Naive thymus-derived CD4-positive, alpha-beta T cell (primary cell): ENCODE results near the gene GRPEL1. TPM values are rescaled to one million over a fixed set of nuclear protein-coding genes. Genes with fewer than 3 reads are reported as not detected.

Experiments
- ATAC-seq: fragments of 150-1000 bp; cut with Tn5 transposase; 2 replicates; pipeline ENCODE4 v1.10.0; 2021; ENCODE audit warnings: mild to moderate bottlenecking, moderate library complexity
- CTCF ChIA-PET: fragments of 350-600 bp; sonication (Branson Sonifier 250); formaldehyde crosslinking; loops from one replicate; lab custom pipeline; 2021; ENCODE audit warnings: antibody characterized with exemption; lab: Charles Lee
- POLR2A ChIA-PET: fragments of 350-600 bp; sonication (Branson Sonifier 250); formaldehyde crosslinking; loops from one replicate; lab custom pipeline; 2021; ENCODE audit warnings: antibody characterized with exemption, inconsistent platforms; lab: Charles Lee
- DNase-seq, 9 donors: peaks; one replicate each; pipeline versions ENCODE4 v3.0.0 to v3.0.0-alpha.2; 2020 to 2022; ENCODE audit warnings: mixed read lengths in 1 of 9
- H3K27ac ChIP-seq: one replicate; pipeline ENCODE4 v1.7.0; 2013; ENCODE audit warnings: mild to moderate bottlenecking, low read depth, low read length, moderate library complexity
- H3K27me3 ChIP-seq, 2 donors: one replicate each; pipeline ENCODE4 v1.7.0; 2013; ENCODE audit warnings: low read length in 2 of 2, mild to moderate bottlenecking in 2 of 2, moderate library complexity in 2 of 2; ENCODE audit not compliant: control insufficient read depth in 2 of 2, insufficient read depth in 2 of 2
- H3K36me3 ChIP-seq, 3 experiments: 1 replicate in 2 of 3; 2 replicates in 1 of 3; pipeline ENCODE4 v1.7.0; 2013; ENCODE audit warnings: low read length in 3 of 3, mild to moderate bottlenecking in 3 of 3, moderate library complexity in 1 of 3; ENCODE audit not compliant: insufficient read depth in 3 of 3, control insufficient read depth in 2 of 3
- H3K4me1 ChIP-seq, 2 donors: one replicate each; pipeline ENCODE4 v1.7.0; 2013; ENCODE audit warnings: low read length in 2 of 2, mild to moderate bottlenecking in 2 of 2, moderate library complexity in 1 of 2; ENCODE audit not compliant: control insufficient read depth in 2 of 2, insufficient read depth in 2 of 2
- H3K4me3 ChIP-seq: 2 replicates; pipeline ENCODE4 v1.7.0; 2013; ENCODE audit warnings: mild to moderate bottlenecking, low read length
- H3K9me3 ChIP-seq, 3 experiments: 1 replicate in 2 of 3; 2 replicates in 1 of 3; pipeline ENCODE4 v1.7.0; 2013; ENCODE audit warnings: low read length in 3 of 3; ENCODE audit not compliant: control insufficient read depth in 2 of 3
- H3K27ac Mint-ChIP-seq, 9 donors: one replicate each; pipeline ENCODE4 v1.8.0; 2020 to 2022; ENCODE audit warnings: mixed read lengths in 9 of 9, mild to moderate bottlenecking in 8 of 9, moderate library complexity in 5 of 9, inconsistent platforms in 2 of 9
- H3K27me3 Mint-ChIP-seq, 5 donors: one replicate each; pipeline ENCODE4 v1.8.0; 2021 to 2022; ENCODE audit warnings: mixed read lengths in 5 of 5, mild to moderate bottlenecking in 1 of 5
- H3K36me3 Mint-ChIP-seq, 5 donors: one replicate each; pipeline ENCODE4 v1.8.0; 2020 to 2022; ENCODE audit warnings: mixed read lengths in 5 of 5, mild to moderate bottlenecking in 3 of 5, inconsistent platforms in 1 of 5
- H3K4me1 Mint-ChIP-seq, 7 donors: one replicate each; pipeline ENCODE4 v1.8.0; 2020 to 2022; ENCODE audit warnings: mixed read lengths in 7 of 7, mild to moderate bottlenecking in 3 of 7, inconsistent platforms in 1 of 7
- H3K4me3 Mint-ChIP-seq, 10 donors: one replicate each; pipeline ENCODE4 v1.8.0; 2020 to 2022; ENCODE audit warnings: mild to moderate bottlenecking in 10 of 10, mixed read lengths in 10 of 10, moderate library complexity in 6 of 10, inconsistent platforms in 2 of 10
- H3K9me3 Mint-ChIP-seq, 11 donors: one replicate each; pipeline ENCODE4 v1.8.0; 2020 to 2022; ENCODE audit warnings: mixed read lengths in 11 of 11, mild to moderate bottlenecking in 4 of 11, inconsistent platforms in 1 of 11, moderate library complexity in 1 of 11
- intact Hi-C, 2 donors: fragments of 100-400 bp; cut with micrococcal nuclease; formaldehyde crosslinking; loops; one replicate each; pipeline ENCODE4 v1.15.1; 2023
- polyA plus RNA-seq, 2 donors: library from polyadenylated mRNA; unstranded; fragments of 300-500 nt; fragmentation: Illumina TruSeq; gene quantifications; one replicate each; pipeline ENCODE4 v1.2.3, GENCODE V29; 2021
- total RNA-seq, 6 experiments: library from RNA in 5 of 6; stranded (reverse) in 5 of 6; gene quantifications; 1 replicate in 5 of 6; 2 replicates in 1 of 6; pipeline ENCODE4 v1.2.3 and lab custom pipeline; 2021 to 2026

Gene GRPEL1
- total and polyA plus RNA-seq, 7 experiments from 2014 or later: 34.5 to 53.3 (median 45.0) TPM

- no peak overlapping the region for H3K4me3 ChIP-seq
- ATAC-seq: no peak
- ChIA-PET POLR2A (interaction anchor here (0.6 kb wide), 1 partner anchor 270 kb away, joined by 3 read pairs; no protein-coding TSS in a partner anchor), CTCF (no interaction called here)
- Mint-ChIP-seq H3K4me3 (no peak overlapping the region), H3K4me1 (peaks cover 0 to 13% (median 0%) of the 10 kb centered on the region in 7 donors), H3K27ac (no peak overlapping the region), H3K27me3 (no peaks in the 10 kb centered on the region), H3K36me3 (peaks cover 4 to 38% (median 12%) of the 10 kb centered on the region in 5 donors), H3K9me3 (no peaks in the 10 kb centered on the region)
- DNase-seq: no peak
- H3K27me3 ChIP-seq: no peaks in the 10 kb centered on the region
- no peak overlapping the region for H3K27ac ChIP-seq
- H3K4me1 ChIP-seq: no peaks in the 10 kb centered on the region
- H3K36me3 ChIP-seq: peaks cover 0 to 87% (median 15%) of the 10 kb centered on the region in 3 experiments
- H3K9me3 ChIP-seq: no peaks in the 10 kb centered on the region
- intact Hi-C loops: no loop called here
These were observed 44.0 kb downstream of the GRPEL1 start for GRCh38 chr4:7023901-7024300.

GRCh38 chr4:7023486-7023885 lies 44.4 kb downstream of the GRPEL1 start:
- Mint-ChIP-seq H3K4me1 (peaks cover 0 to 13% (median 0%) of the 10 kb centered on the region in 7 donors), H3K27ac (no peak overlapping the region), H3K36me3 (peaks cover 4 to 41% (median 12%) of the 10 kb centered on the region in 5 donors), H3K4me3 (no peak overlapping the region), H3K27me3 (no peaks in the 10 kb centered on the region), H3K9me3 (peaks cover 0 to 2% (median 0%) of the 10 kb centered on the region in 11 donors)
- H3K9me3 ChIP-seq: no peaks in the 10 kb centered on the region
- no peak for ATAC-seq
- H3K27me3 ChIP-seq: no peaks in the 10 kb centered on the region
- DNase-seq: no peak
- H3K4me1 ChIP-seq: no peaks in the 10 kb centered on the region
- no peak overlapping the region for H3K27ac ChIP-seq
- intact Hi-C loops: no loop called here
- peaks cover 0 to 86% (median 15%) of the 10 kb centered on the region in 3 experiments for H3K36me3 ChIP-seq
- H3K4me3 ChIP-seq: no peak overlapping the region
- ChIA-PET POLR2A (interaction anchor here (0.6 kb wide), 1 partner anchor 271 kb away, joined by 3 read pairs; no protein-coding TSS in a partner anchor), CTCF (no interaction called here)

- no peak overlapping the region for H3K4me3 Mint-ChIP-seq
- ChIA-PET CTCF (no interaction called here), POLR2A (no interaction called here)
- Histone ChIP-seq H3K36me3 (peaks cover 0 to 86% (median 6%) of the 10 kb centered on the region in 3 experiments), H3K4me1 (no peaks in the 10 kb centered on the region), H3K27ac (no peak overlapping the region), H3K9me3 (no peaks in the 10 kb centered on the region), H3K27me3 (no peaks in the 10 kb centered on the region), H3K4me3 (no peak overlapping the region)
- peak overlapping the region in 1 of 9 donors; percentile 26 for H3K27ac Mint-ChIP-seq
- peaks cover 0 to 40% (median 12%) of the 10 kb centered on the region in 5 donors for H3K36me3 Mint-ChIP-seq
- H3K4me1 Mint-ChIP-seq: peaks cover 0 to 4% (median 0%) of the 10 kb centered on the region in 7 donors
- peaks cover 0 to 2% (median 0%) of the 10 kb centered on the region in 11 donors for H3K9me3 Mint-ChIP-seq
- no peaks in the 10 kb centered on the region for H3K27me3 Mint-ChIP-seq
- no peak for DNase-seq
- no peak for ATAC-seq
- intact Hi-C loops: no loop called here
These were observed 45.8 kb downstream of the GRPEL1 start for GRCh38 chr4:7021930-7022664.

DNA sequence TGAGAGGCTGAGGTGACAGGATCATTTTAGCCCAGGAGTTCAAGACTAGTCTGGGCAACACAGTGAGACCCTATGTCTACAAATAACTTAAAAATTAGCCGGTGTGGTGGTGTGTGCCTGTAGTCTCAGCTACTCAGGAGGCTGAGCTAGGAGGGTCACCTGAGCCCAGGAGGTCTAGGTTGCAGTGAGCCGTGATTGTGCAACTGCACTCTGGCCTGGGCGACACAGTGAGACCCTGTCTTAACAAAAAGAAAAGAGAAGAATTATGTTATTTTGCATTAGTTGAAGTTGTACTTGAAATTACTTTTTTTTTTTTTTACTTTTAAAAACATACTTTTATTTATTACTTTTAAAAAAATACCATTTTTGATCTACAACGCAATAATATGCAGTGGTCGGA lies 46.5 kb downstream of the GRPEL1 start:
- Mint-ChIP-seq H3K36me3 (peaks cover 0 to 36% (median 11%) of the 10 kb centered on the region in 5 donors), H3K4me3 (no peak overlapping the region), H3K9me3 (peaks cover 0 to 2% (median 0%) of the 10 kb centered on the region in 11 donors), H3K27ac (no peak overlapping the region), H3K4me1 (peaks cover 0 to 4% (median 0%) of the 10 kb centered on the region in 7 donors), H3K27me3 (no peaks in the 10 kb centered on the region)
- peaks cover 0 to 88% (median 10%) of the 10 kb centered on the region in 3 experiments for H3K36me3 ChIP-seq
- no peaks in the 10 kb centered on the region for H3K9me3 ChIP-seq
- H3K4me1 ChIP-seq: no peaks in the 10 kb centered on the region
- H3K27ac ChIP-seq: no peak overlapping the region
- DNase-seq (no peak), ATAC-seq (no peak)
- POLR2A ChIA-PET: no interaction called here
- intact Hi-C loops: no loop called here
- no peaks in the 10 kb centered on the region for H3K27me3 ChIP-seq
- CTCF ChIA-PET: no interaction called here
- no peak overlapping the region for H3K4me3 ChIP-seq

- Histone ChIP-seq H3K4me1 (no peaks in the 10 kb centered on the region), H3K36me3 (peaks cover 0 to 88% (median 10%) of the 10 kb centered on the region in 3 experiments), H3K4me3 (no peak overlapping the region), H3K9me3 (no peaks in the 10 kb centered on the region), H3K27me3 (no peaks in the 10 kb centered on the region), H3K27ac (no peak overlapping the region)
- Mint-ChIP-seq H3K4me3 (no peak overlapping the region), H3K27me3 (no peaks in the 10 kb centered on the region), H3K4me1 (peaks cover 0 to 4% (median 0%) of the 10 kb centered on the region in 7 donors), H3K9me3 (peaks cover 0 to 2% (median 0%) of the 10 kb centered on the region in 11 donors), H3K36me3 (peaks cover 0 to 31% (median 7%) of the 10 kb centered on the region in 5 donors), H3K27ac (peak overlapping the region in 3 of 9 donors; percentile 31 to 74 (median 72))
- DNase-seq (no peak), ATAC-seq (no peak)
- POLR2A ChIA-PET: no interaction called here
- CTCF ChIA-PET: no interaction called here
- intact Hi-C loops: no loop called here
These were observed 47.0 kb downstream of the GRPEL1 start for GRCh38 chr4:7020856-7021255.

DNA sequence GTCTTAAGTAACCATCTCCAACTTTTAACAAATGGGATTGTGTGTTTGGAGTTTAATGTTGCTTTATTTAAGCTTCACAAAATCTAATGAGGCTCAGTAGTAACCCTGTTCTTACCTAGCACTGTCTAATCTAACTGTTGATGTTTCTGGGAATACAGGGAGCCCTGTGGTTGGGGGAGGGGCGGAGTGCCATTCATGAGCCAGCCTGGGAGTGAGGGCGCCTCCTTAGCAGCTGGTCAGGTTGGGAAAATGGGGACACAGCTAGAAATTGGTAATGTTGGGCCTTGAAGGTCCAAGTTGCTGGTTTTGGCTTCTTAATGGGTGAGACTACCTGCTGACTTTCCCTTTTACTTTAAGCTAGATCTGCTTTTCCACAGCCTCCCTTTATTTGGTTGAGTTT lies 47.6 kb downstream of the GRPEL1 start:
- Histone ChIP-seq H3K4me1 (no peaks in the 10 kb centered on the region), H3K27ac (no peak overlapping the region), H3K27me3 (no peaks in the 10 kb centered on the region), H3K4me3 (no peak overlapping the region), H3K9me3 (no peaks in the 10 kb centered on the region), H3K36me3 (peaks cover 0 to 88% (median 7%) of the 10 kb centered on the region in 3 experiments)
- CTCF ChIA-PET: no interaction called here
- Mint-ChIP-seq H3K27me3 (no peaks in the 10 kb centered on the region), H3K36me3 (peaks cover 0 to 30% (median 9%) of the 10 kb centered on the region in 5 donors), H3K9me3 (peaks cover 0 to 2% (median 0%) of the 10 kb centered on the region in 11 donors), H3K27ac (peak overlapping the region in 3 of 9 donors; percentile 21 to 74 (median 31)), H3K4me3 (no peak overlapping the region), H3K4me1 (peaks cover 0 to 4% (median 0%) of the 10 kb centered on the region in 7 donors)
- no peak for DNase-seq
- intact Hi-C loops: no loop called here
- no peak for ATAC-seq
- POLR2A ChIA-PET: no interaction called here
